Measurements from ENCODE around the gene LKAAEAR1. TPM values are rescaled to one million over a fixed set of nuclear protein-coding genes. Genes with fewer than 3 reads are reported as not detected.

The LKAAEAR1 gene
- total RNA-seq, 1 donor from 2014 or later: not detected

DNA sequence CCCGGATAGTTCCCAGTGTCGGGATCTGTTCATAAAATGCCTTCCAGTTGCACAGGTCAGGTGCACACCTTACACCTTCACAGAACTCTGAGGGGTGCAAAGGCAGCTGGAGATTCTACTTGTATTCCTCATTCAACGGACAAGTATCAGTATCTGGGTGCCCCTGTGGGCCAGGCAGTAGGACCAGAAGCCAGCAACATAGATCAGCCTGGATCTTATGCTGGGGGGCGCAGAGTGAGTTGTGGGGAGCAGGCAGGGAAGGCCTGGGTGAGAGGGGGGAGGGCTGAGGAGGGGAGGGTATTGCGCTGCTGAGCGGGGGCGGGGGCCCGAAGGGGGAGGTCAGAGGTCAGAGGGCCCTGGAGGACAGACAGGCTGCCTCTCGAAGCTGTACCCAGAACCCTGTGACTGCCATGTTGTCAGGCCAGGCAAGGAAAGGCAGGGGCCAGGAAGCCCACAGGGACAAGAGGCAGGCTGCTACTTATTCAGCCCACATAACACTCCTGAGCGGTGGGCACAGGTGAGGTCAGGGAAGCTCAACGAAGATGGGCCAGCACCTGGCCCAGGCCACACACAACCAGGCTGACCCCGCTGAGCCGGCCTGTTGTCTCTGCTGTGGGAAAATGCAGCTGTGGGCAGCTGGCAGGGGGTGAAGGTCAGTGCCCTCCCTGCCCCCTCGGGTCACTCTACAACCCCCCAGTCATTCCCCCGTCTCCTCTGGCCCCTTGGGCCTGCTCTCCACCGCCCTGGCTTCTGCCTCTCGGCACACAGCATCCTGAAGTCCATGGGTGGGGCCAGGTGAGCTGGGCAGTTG, 3.2 kb downstream of the LKAAEAR1 start:
- DNase-seq (ENCODE audit: low spot score) (no peak), ATAC-seq (no peak)

DNA sequence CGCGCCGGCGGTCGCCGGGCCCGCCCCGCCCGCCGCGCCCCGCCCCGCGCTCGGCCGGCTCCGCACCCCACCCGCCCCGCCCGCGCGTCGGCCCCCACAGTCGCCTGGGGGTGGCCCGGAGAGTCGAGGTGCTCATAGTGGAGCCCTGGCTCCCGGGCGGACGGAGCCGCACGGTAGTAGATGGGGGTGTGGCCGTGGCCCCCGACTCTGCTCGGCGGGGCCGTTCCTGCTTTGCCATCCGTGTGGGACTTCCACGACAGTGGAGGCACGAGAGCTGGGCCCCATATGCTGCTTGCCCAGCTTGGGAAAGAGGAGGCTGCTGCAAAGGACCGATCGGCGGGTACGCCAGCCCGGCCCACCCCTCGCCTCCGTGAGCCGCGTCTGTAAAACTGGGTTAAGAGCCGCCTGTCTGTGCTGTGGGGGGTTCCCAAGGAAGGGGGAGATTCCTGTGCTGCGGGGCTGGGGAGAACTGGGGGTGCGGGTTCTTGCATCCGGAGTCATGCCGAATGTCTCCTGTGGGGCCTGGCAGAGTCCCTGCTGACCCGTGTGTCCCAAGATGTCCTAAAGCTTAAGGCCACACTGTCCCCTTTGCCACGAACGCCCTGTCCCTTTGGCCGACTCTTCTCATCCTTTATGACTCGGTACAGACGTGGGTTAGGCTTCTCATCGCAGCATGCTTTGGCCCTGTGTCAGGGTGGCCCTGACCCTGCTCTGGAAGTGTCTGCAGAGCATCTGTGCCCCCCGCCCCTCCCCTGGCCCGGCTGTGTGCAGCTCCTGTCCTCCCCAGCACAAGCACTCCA, 4.0 kb downstream of the LKAAEAR1 start, which contains the start of gene OPRL1:
TSS of gene OPRL1 (plus strand) at position 70 of the 800 bp plus-strand sequence. CDS start 12,639 bp downstream, outside the sequence.
- DNase-seq (ENCODE audit: low spot score): no peak
- ATAC-seq: no peak

DNA sequence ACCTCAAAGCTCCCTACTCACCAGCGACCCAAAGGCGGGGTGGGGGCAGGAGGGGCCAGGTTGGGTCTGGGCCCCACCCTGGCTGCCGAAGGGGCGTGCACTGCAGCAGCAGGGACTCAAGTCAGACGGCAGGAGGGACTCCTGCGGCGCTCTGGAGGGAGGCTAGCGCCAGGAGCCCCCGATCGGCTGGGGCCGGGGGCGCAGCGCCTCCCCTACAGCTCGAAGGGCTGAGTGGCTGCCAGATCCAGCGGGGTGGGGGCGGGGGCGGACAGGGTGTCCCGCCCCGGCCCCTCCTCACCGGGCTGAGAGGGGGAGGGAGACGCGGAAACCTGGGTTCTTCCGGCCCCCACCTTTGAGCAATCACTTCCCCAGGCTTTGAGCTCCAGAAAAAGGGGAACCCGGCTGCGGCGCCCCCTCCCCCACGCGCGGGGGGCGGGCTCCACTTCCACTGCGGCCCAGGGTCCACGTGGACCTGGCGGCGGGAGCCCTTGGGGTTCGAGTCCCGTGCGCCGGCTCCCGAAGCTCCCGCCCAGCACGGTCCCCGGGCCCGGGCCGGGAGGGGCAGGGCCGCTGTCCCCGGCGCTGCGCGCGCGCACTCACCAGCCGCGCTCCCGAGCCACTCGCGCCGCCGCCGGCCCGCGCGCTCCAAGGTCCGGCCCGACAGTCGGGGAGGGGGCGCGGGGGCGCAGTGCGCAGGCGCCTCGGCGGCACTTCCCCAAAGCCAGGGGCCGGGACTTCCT, 4.8 kb downstream of the LKAAEAR1 start, which contains the start of gene RGS19:
TSS of gene RGS19 (minus strand) at position 246 of the 740 bp plus-strand sequence. CDS start 2,632 bp downstream, outside the sequence.
- ATAC-seq (peak; percentile 66), DNase-seq (ENCODE audit: low spot score) (peak; percentile 72)

DNA sequence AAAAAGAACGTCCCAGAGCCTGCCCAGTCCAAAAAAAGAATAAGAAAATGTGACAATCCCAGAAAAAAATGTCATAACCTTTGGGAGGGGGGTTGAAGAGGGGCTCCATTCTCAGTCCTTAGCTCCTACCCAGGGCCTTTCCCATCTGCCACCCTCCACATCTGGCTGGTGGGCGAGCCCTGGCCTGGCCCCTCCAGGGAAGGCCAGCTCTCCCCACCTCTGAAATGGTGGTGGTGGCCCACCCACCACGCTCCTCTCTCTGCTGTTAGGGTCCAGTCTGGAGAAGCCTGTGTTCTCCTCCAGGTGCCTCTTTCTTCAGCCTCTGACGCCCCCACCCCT, 5.3 kb downstream of the LKAAEAR1 start:
- ATAC-seq: no peak

GRCh38 chr20:64077876-64078551, 6.2 kb downstream of the LKAAEAR1 start:
- DNase-seq (ENCODE audit: low spot score) (no peak), ATAC-seq (no peak)

More for the DNA sequence above, 5.3 kb downstream of the LKAAEAR1 start:
- DNase-seq (ENCODE audit: low spot score): no peak

- no peak for ATAC-seq
- DNase-seq (ENCODE audit: low spot score): no peak
Measured at GRCh38 chr20:64077541-64077875, 6.7 kb downstream of the LKAAEAR1 start.

- DNase-seq (ENCODE audit: low spot score) (no peak), ATAC-seq (no peak)
Measured at GRCh38 chr20:64077094-64077493, 7.1 kb downstream of the LKAAEAR1 start.

DNA sequence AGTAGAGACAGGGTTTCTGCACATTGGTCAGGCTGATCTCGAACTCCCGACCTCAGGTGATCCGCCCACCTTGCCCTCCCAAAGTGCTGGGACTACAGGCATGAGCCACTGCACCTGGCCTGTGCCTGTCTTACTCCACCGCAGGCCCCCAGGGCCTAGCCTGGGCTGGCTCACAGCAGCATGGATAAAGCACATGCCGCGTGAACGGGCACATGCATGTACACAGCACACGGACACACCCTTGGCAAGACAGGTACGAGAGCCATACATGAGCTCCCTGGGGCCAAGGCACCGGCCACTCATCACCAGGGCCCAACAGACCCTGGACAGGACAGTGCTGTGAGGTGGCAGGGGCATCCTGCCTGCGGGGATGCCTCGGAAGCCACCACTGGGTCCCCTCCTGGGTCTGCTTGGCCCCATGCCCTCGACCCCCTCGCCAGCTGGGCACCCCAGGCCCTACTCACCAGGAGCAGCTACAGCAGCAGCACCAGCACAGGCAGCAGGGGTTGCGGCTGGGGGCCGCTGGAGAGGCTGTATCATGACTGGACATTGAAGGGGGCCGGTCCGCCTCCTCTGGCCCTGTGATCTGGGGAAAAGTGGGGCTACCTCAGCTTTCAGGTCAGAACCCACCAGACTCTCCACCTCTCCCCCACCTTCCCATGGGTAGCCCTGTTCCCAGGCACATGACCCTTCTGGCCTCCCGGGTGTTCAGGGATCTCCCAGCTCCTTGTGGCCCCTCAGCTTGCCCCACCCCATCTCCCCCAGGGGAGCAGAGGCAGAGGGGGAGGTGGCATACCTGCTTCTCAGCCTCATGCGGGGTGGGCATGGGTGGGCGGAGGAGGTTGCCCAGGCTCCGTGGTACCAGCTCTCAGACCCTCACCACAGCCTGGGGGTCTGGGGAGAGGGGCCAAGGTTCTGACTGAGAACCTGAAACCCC, 7.9 kb downstream of the LKAAEAR1 start:
- ATAC-seq: no peak
- DNase-seq (ENCODE audit: low spot score): no peak

DNA sequence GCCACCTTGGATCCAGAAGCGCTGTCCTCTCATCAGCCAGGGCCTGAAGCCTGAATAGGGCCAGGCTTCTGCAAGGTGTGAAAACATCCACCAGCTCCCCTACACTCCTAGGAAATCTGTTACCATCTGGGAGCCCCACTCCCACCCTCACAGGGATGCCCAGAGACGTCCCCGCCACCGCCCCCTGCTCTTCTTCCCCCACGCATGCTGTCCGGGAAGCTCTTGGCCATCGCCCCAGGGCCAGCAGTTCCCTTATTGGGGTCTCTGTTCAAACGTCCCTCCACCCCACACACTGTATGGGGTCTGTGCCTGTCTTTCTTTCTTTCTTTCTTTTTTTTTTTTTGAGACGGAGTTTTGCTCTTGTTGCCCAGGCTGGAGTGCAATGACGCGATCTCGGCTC, 8.6 kb downstream of the LKAAEAR1 start:
- DNase-seq (ENCODE audit: low spot score) (no peak), ATAC-seq (no peak)

- DNase-seq (ENCODE audit: low spot score) (no peak), ATAC-seq (peak; percentile 5)
Measured at GRCh38 chr20:64074963-64075362, 9.2 kb downstream of the LKAAEAR1 start.

- DNase-seq (ENCODE audit: low spot score): no peak
- ATAC-seq: no peak
Measured at GRCh38 chr20:64074184-64074789, 9.9 kb downstream of the LKAAEAR1 start.

DNA sequence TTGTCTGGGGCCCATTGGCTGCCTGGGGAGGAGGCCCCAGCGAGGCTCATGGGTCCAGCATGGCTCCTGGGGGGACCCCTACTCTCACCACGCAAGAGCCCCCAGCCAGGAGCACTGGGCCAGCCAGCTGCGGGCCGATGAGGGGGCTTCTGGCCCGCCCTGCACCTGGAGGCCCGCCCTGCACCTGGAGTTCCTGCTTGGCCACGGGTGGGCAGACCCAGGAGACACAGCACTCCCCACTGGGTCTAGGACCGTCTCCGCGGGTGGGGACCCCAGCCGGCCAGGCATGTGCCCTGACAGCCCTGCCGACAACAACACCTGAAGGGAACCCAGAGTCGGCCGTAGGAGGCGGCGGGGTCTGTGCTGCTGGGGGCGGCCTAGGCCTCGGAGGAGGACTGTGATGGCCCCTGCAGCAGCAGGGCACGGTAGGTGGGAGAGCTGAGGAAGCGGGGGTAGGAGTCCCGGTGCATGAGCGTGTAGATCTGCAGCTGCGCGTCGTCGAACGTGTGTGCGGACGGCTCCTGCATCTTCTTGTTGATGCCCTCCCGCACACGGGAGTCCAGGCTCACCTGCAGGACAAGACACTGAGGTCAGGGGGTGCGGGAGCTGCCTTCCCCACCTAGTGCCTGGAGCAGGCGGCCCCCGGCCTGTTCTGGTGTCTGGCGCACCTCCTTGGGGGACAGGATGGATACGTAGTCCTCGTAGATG, 10.6 kb downstream of the LKAAEAR1 start:
- ATAC-seq (no peak), DNase-seq (ENCODE audit: low spot score) (no peak)

GRCh38 chr20:64072498-64073063, 11.6 kb downstream of the LKAAEAR1 start:
- DNase-seq (ENCODE audit: low spot score): no peak
- no peak for ATAC-seq

GRCh38 chr20:64071341-64072332, 12.6 kb downstream of the LKAAEAR1 start:
- no peak for DNase-seq (ENCODE audit: low spot score)
- ATAC-seq: no peak

- DNase-seq (ENCODE audit: low spot score): no peak
- no peak for ATAC-seq
Measured at GRCh38 chr20:64070244-64070993, 13.8 kb downstream of the LKAAEAR1 start.

DNA sequence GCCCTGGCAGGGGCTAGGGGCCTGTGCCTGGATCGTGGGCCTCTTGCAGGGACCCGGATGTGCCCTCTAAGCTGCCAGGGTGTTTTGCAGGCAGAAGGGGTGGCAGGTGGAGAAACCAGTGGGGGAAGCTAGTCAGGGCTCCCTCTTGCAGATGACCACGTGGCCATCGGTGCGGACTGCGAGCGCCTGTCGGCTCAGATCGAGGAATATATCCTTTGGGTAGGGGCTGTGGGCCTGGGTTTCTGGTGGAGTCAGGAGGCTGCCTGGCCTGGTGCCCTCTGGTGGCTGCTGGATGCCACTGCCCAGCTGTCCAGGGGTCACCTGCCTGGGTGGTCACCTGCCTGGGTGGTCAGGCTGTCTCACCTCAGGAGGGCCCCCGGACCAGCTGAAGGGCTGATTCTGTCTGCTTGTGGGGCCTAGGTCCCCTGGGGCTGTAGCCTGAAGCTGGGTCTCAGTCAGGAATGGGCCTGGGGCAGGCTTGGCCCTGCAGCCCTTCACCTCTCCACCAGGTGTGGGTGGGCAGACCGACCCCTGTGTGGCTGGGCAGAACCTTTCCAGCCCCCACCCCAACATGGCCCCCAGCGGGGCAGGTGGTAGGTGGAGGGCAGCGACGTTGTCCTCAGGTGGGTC, 14.5 kb downstream of the LKAAEAR1 start:
- DNase-seq (ENCODE audit: low spot score): no peak
- ATAC-seq: no peak

Measured in left lobe of liver (tissue), 2 donors.